ENCODE measurements around the gene SGTA.

SGTA gene

GRCh38 chr19:2809387-2810140, 26.5 kb upstream of the SGTA start:
- DNase-seq: no peak

GRCh38 chr19:2808129-2808941, 25.3 kb upstream of the SGTA start:
- DNase-seq: no peak

- no peak for DNase-seq
Observed at GRCh38 chr19:2807379-2808128, 24.5 kb upstream of the SGTA start.

- DNase-seq: no peak
Observed at GRCh38 chr19:2806736-2807378, 23.8 kb upstream of the SGTA start.

GRCh38 chr19:2805991-2806649, 23.0 kb upstream of the SGTA start:
- no peak for DNase-seq

GRCh38 chr19:2805261-2805900, 22.3 kb upstream of the SGTA start:
- no peak for DNase-seq

GRCh38 chr19:2804156-2805004, 21.3 kb upstream of the SGTA start:
- no peak for DNase-seq

GRCh38 chr19:2803486-2804155, 20.5 kb upstream of the SGTA start:
- no peak for DNase-seq

GRCh38 chr19:2802826-2803225, 19.8 kb upstream of the SGTA start:
- DNase-seq: no peak

GRCh38 chr19:2800506-2800905, 17.4 kb upstream of the SGTA start:
- no peak for DNase-seq

GRCh38 chr19:2799273-2800020, 16.4 kb upstream of the SGTA start:
- DNase-seq: no peak

- DNase-seq: no peak
Observed at GRCh38 chr19:2798733-2799132, 15.7 kb upstream of the SGTA start.

- no peak for DNase-seq
Observed at GRCh38 chr19:2798158-2798685, 15.1 kb upstream of the SGTA start.

GRCh38 chr19:2797280-2797679, 14.2 kb upstream of the SGTA start:
- no peak for DNase-seq

GRCh38 chr19:2796659-2797266, 13.7 kb upstream of the SGTA start:
- DNase-seq: no peak

GRCh38 chr19:2795827-2796658, 13.0 kb upstream of the SGTA start:
- DNase-seq: no peak

GRCh38 chr19:2793577-2793976, 10.5 kb upstream of the SGTA start:
- no peak for DNase-seq

GRCh38 chr19:2793126-2793525, 10.1 kb upstream of the SGTA start:
- no peak for DNase-seq

All from NCI-H1930 (cell line).